Muscle layer of colon (tissue), 2 donors: ENCODE measurements around the gene ATP2A1.
"Not testable (repeated sequence)": the region's sequence is repeated elsewhere in the genome, so short reads cannot be mapped to it uniquely, and the experiment has no call there.

Experiments used
- H3K27ac ChIP-seq: one replicate; pipeline ENCODE4 v1.7.0; 2013; ENCODE audit warnings: low read depth, mild to moderate bottlenecking, low read length, moderate library complexity
- H3K27me3 ChIP-seq, 2 donors: one replicate each; pipeline ENCODE4 v1.7.0; 2013; ENCODE audit warnings: low read length in 2 of 2, mild to moderate bottlenecking in 2 of 2; ENCODE audit not compliant: insufficient read depth in 2 of 2, control insufficient read depth in 1 of 2
- H3K36me3 ChIP-seq: one replicate; pipeline ENCODE4 v1.7.0; 2013; ENCODE audit warnings: mild to moderate bottlenecking, low read length; ENCODE audit not compliant: insufficient read depth
- H3K4me1 ChIP-seq: one replicate; pipeline ENCODE4 v1.7.0; 2013; ENCODE audit warnings: mild to moderate bottlenecking, low read length; ENCODE audit not compliant: insufficient read depth
- H3K4me3 ChIP-seq, 2 donors: one replicate each; pipeline ENCODE4 v1.7.0; 2013; ENCODE audit warnings: low read length in 2 of 2, low read depth in 1 of 2, mild to moderate bottlenecking in 1 of 2, moderate library complexity in 1 of 2
- H3K9ac ChIP-seq: one replicate; pipeline ENCODE4 v1.7.0; 2013; ENCODE audit warnings: low read length
- H3K9me3 ChIP-seq: one replicate; pipeline ENCODE4 v1.7.0; 2013; ENCODE audit warnings: mild to moderate bottlenecking, low read length
- donor health status: abdominal sarcoma.
- donor health status: Adenocarcinoma of cecum.

Gene ATP2A1

DNA sequence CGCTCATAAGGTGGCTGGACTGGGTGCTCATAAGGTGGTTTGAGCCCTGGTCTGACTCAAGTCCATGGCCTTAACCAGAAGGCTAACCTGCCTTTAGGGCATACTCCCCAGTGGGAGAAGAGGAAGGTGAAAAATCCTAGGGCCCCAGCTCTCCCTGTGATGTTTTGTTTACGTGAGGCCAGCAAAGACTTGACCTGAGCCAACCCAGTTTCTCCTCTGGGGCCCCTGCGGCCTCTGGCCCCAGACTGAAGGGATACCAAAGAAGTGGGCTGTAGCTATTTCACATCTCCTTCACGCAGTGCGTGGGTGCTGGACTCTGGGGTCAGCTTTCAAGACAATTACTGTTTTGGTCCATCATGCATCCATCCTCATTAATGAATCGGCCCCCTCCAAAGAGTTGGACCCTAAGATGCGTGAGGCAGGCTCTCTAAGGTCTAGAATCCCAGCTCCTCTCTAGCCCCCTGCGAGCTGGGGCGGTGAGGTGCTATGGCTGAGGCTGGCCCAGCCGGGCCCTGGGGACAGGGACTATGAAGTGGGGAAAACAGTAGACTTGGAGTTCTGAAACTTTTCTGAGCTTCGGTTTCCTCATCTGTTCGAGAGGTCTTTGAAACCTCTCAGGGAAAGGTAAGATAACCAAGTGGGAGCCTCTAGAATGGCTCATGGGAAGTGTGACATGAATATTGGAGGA lies 13.1 kb upstream of the ATP2A1 start:
- Histone ChIP-seq H3K9me3 (no peaks in the 10 kb centered on the region), H3K4me1 (peaks cover 16% of the 10 kb centered on the region), H3K9ac (peak overlapping the region; percentile 71), H3K36me3 (peaks cover 17% of the 10 kb centered on the region), H3K27me3 (no peaks in the 10 kb centered on the region), H3K4me3 (no peak overlapping the region), H3K27ac (no peak overlapping the region)

- Histone ChIP-seq H3K4me3 (no peak overlapping the region), H3K4me1 (peaks cover 16% of the 10 kb centered on the region), H3K27ac (no peak overlapping the region), H3K9ac (no peak overlapping the region), H3K27me3 (no peaks in the 10 kb centered on the region), H3K36me3 (peaks cover 24% of the 10 kb centered on the region), H3K9me3 (no peaks in the 10 kb centered on the region)
Observed at GRCh38 chr16:28865722-28866453, 12.4 kb upstream of the ATP2A1 start.

GRCh38 chr16:28866454-28866804 lies 11.9 kb upstream of the ATP2A1 start:
- H3K27me3 ChIP-seq = no peaks in the 10 kb centered on the region
- no peak overlapping the region for H3K4me3 ChIP-seq
- no peak overlapping the region for H3K9ac ChIP-seq
- peaks cover 29% of the 10 kb centered on the region for H3K36me3 ChIP-seq
- peaks cover 16% of the 10 kb centered on the region for H3K4me1 ChIP-seq
- no peaks in the 10 kb centered on the region for H3K9me3 ChIP-seq
- no peak overlapping the region for H3K27ac ChIP-seq

DNA sequence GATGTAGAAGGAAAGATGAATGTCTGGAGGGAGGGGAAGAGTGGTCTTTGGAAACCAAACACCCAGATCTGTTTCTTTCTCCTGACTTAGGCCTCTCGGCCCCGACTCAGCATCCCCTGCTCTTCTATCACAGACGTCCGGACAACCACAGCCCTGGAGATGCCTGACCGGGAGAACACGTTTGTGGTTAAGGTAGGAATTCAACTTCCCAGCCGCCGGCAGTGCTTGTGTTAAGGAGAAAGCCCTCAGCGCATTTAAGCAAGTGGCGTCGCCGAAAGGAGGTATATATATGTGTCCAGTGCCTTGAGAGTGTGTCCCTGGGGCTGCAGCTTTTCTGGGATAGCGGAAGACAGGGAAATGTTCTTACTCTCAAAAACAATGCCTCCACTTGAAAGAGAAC lies 11.0 kb upstream of the ATP2A1 start:
- H3K36me3 ChIP-seq = peaks cover 35% of the 10 kb centered on the region
- no peak overlapping the region for H3K27ac ChIP-seq

GRCh38 chr16:28867646-28868045 lies 10.6 kb upstream of the ATP2A1 start:
- peaks cover 16% of the 10 kb centered on the region for H3K4me1 ChIP-seq
- peaks cover 35% of the 10 kb centered on the region for H3K36me3 ChIP-seq
- not testable (repeated sequence) for H3K4me3 ChIP-seq, H3K27me3 ChIP-seq, H3K9ac ChIP-seq, H3K9me3 ChIP-seq, H3K27ac ChIP-seq

More for the DNA sequence above, 11.0 kb upstream of the ATP2A1 start:
- no peak overlapping the region for H3K4me3 ChIP-seq
- H3K9me3 ChIP-seq = no peaks in the 10 kb centered on the region
- H3K27me3 ChIP-seq = no peaks in the 10 kb centered on the region
- peaks cover 16% of the 10 kb centered on the region for H3K4me1 ChIP-seq
- no peak overlapping the region for H3K9ac ChIP-seq

DNA sequence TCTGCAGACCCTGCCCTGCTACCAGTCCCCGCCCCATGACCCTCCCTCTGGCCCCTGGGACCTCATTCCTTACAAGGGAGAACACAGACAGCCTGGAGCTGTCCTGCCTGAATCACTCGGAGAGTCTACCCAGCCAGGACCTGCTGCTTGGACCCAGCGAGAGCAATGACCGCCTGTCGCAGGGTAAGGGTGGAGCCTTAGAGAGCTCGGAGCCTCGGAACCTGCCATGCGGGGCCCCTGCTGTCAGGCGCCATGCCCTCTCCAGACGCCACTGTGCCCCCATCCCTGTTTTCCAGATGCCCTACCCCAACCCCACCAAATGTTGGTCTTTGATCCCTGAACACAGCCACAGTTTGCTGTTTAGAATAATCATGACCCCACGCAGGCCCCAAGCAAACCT lies 9.1 kb upstream of the ATP2A1 start:
- peaks cover 36% of the 10 kb centered on the region for H3K36me3 ChIP-seq
- no peak overlapping the region for H3K4me3 ChIP-seq

DNA sequence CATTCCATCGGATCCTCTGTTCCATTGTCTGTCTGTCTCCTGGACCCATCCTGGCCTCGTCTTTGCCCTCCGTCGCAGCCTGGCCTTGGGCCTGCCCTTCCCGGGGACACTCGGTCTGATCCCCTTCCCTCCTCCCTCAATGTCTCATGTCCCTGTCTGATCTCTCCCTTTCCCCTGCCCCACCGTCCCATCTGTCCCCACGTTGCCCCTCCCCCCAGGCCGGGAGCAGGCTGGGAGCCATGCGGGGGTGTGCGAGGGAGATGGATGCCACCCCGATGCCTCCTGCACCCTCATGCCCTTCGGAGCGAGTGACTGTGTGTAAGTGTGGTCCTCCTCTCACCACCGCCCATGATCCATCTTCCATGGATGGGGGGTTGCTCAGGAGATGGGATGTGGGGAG lies 5.3 kb upstream of the ATP2A1 start:
- H3K36me3 ChIP-seq = peaks cover 38% of the 10 kb centered on the region

More for the DNA sequence above, 9.1 kb upstream of the ATP2A1 start:
- Histone ChIP-seq H3K27ac (no peak overlapping the region), H3K4me1 (peaks cover 15% of the 10 kb centered on the region), H3K9ac (no peak overlapping the region), H3K9me3 (no peaks in the 10 kb centered on the region), H3K27me3 (no peaks in the 10 kb centered on the region)

DNA sequence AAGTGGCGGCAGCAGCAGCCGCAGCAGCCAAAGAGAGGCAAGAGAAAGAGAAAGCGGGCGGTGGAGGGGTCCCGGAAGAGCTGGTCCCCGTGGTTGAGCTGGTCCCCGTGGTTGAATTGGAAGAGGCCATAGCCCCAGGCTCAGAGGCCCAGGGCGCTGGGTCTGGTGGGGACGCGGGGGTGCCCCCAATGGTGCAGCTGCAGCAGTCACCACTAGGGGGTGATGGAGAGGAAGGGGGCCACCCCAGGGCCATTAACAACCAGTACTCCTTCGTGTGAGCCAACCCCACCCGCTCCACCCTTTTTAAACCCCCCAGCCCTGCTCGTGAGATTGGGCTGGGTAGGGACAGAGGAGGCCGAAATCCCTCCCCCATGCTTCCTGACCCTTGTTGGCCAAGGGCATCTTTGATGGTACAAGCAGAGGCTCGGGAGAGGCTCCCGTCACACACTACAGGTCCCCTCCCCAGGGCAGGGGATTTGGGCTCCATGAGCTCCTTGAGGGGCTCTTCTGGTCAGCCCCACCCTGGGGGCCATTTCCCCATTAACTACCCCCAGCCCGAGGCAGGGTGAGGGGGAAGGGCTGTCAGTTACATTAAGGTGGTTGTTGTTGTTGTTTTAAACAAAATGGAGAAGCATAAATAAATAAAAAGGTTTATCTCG lies 4.6 kb upstream of the ATP2A1 start:
- Histone ChIP-seq H3K27ac (no peak overlapping the region), H3K4me3 (no peak overlapping the region), H3K36me3 (peaks cover 36% of the 10 kb centered on the region), H3K4me1 (no peaks in the 10 kb centered on the region), H3K9me3 (no peaks in the 10 kb centered on the region), H3K9ac (no peak overlapping the region), H3K27me3 (no peaks in the 10 kb centered on the region)

More for the DNA sequence above, 5.3 kb upstream of the ATP2A1 start:
- Histone ChIP-seq H3K9me3 (no peaks in the 10 kb centered on the region), H3K27ac (no peak overlapping the region), H3K4me1 (no peaks in the 10 kb centered on the region), H3K9ac (no peak overlapping the region), H3K27me3 (no peaks in the 10 kb centered on the region), H3K4me3 (no peak overlapping the region)

- no peaks in the 10 kb centered on the region for H3K9me3 ChIP-seq
- peaks cover 29% of the 10 kb centered on the region for H3K36me3 ChIP-seq
- H3K4me3 ChIP-seq = no peak overlapping the region
- H3K27ac ChIP-seq = no peak overlapping the region
- peaks cover 7% of the 10 kb centered on the region for H3K4me1 ChIP-seq
- no peaks in the 10 kb centered on the region for H3K27me3 ChIP-seq
- no peak overlapping the region for H3K9ac ChIP-seq
Observed at GRCh38 chr16:28874406-28874805, 3.9 kb upstream of the ATP2A1 start.

- no peak overlapping the region for H3K9ac ChIP-seq
- peaks cover 12% of the 10 kb centered on the region for H3K4me1 ChIP-seq
- H3K36me3 ChIP-seq = peaks cover 19% of the 10 kb centered on the region
- no peak overlapping the region for H3K27ac ChIP-seq
- no peaks in the 10 kb centered on the region for H3K9me3 ChIP-seq
- H3K4me3 ChIP-seq = no peak overlapping the region
- H3K27me3 ChIP-seq = peaks cover 0 to 5% of the 10 kb centered on the region in 2 donors
Observed at GRCh38 chr16:28875134-28876018, 2.9 kb upstream of the ATP2A1 start.
